Retinal pigment epithelial cell (primary cell): ENCODE data around the gene MED12L.

Experiments
- DNase-seq: peaks from one replicate; pipeline ENCODE4 v3.0.0-alpha.2; 2010; ENCODE audit warnings: low read depth
- H3K4me3 ChIP-seq: 2 replicates; pipeline ENCODE4 v1.5.1; 2011; ENCODE audit warnings: mild to moderate bottlenecking, low read length, control low read depth, moderate library complexity
- CTCF ChIP-seq: conservative IDR thresholded peaks from 2 replicates; pipeline ENCODE4 v1.5.1; 2011; ENCODE audit warnings: low read depth, low read length, control low read depth, inconsistent platforms

MED12L gene

GRCh38 chr3:151175952-151176351 lies 90.5 kb downstream of the MED12L start:
- no peak for DNase-seq
- H3K4me3 ChIP-seq, result no peak overlapping the region
- no peak for TF ChIP-seq CTCF

- H3K4me3 ChIP-seq, result no peak overlapping the region
- no peak for TF ChIP-seq CTCF
- DNase-seq, result no peak
These were observed 92.9 kb downstream of the MED12L start for GRCh38 chr3:151178208-151178845.

- H3K4me3 ChIP-seq, result no peak overlapping the region
- TF ChIP-seq CTCF, result no peak
- DNase-seq, result no peak
These were observed 97.0 kb downstream of the MED12L start for GRCh38 chr3:151182349-151183079.

- no peak for TF ChIP-seq CTCF
- no peak overlapping the region for H3K4me3 ChIP-seq
- no peak for DNase-seq
These were observed 97.8 kb downstream of the MED12L start for GRCh38 chr3:151183265-151183671.

- no peak for DNase-seq
- H3K4me3 ChIP-seq, result no peak overlapping the region
- TF ChIP-seq CTCF, result no peak
These were observed 105.6 kb downstream of the MED12L start for GRCh38 chr3:151191095-151191494.

GRCh38 chr3:151192545-151192944 lies 107.1 kb downstream of the MED12L start:
- DNase-seq, result no peak
- TF ChIP-seq CTCF, result no peak
- no peak overlapping the region for H3K4me3 ChIP-seq

- TF ChIP-seq CTCF, result no peak
- H3K4me3 ChIP-seq, result no peak overlapping the region
- no peak for DNase-seq
These were observed 110.4 kb downstream of the MED12L start for GRCh38 chr3:151195826-151196225.
